Measurements from ENCODE around the gene ICAM1.

ICAM1 gene

GRCh38 chr19:10292206-10292788, 21.4 kb downstream of the ICAM1 start:
- Histone ChIP-seq H3K27ac (ENCODE audit: low read depth, low read length) (no peak overlapping the region), H3K27me3 (ENCODE audit: insufficient read depth, low read length) (peaks cover 94% of the 10 kb centered on the region), H2BK120ac (ENCODE audit: insufficient read depth, low read length, poor library complexity) (no peak overlapping the region), H3K18ac (ENCODE audit: low read length) (no peak overlapping the region), H3K79me1 (ENCODE audit: low read length) (no peaks in the 10 kb centered on the region), H2AK5ac (ENCODE audit: low read length) (no peak overlapping the region), H4K8ac (ENCODE audit: low read depth, low read length) (no peak overlapping the region), H3K4me2 (ENCODE audit: low read length) (peak overlapping the region; percentile 17), H3K23ac (ENCODE audit: low read length) (no peak overlapping the region), H3K4ac (ENCODE audit: low read depth, low read length) (no peak overlapping the region), H2BK12ac (ENCODE audit: low read length) (no peak overlapping the region), H3K79me2 (ENCODE audit: control insufficient read depth, insufficient read depth, low read length, poor library complexity) (no peaks in the 10 kb centered on the region), H2AFZ (ENCODE audit: insufficient read depth, low read length, poor library complexity) (no peak overlapping the region), H4K12ac (ENCODE audit: low read depth, low read length) (no peak overlapping the region), H2BK5ac (ENCODE audit: low read depth, low read length, poor library complexity) (no peak overlapping the region), H3K14ac (ENCODE audit: low read length) (no peak overlapping the region), H3K36me3 (ENCODE audit: control insufficient read depth in 1 of 2, insufficient read depth in 2 of 2, low read length in 2 of 2) (no peaks in the 10 kb centered on the region), H3K9me3 (ENCODE audit: insufficient read depth, low read depth, low read length) (peaks cover 54% of the 10 kb centered on the region), H3K4me3 (ENCODE audit: low read depth, low read length) (no peak overlapping the region), H3K9ac (ENCODE audit: low read length) (no peak overlapping the region), H3K4me1 (ENCODE audit: control insufficient read depth in 1 of 2, insufficient read depth in 2 of 2, low read length in 2 of 2) (peaks cover 16 to 38% of the 10 kb centered on the region in 2 experiments), H4K91ac (ENCODE audit: low read depth, low read length) (no peak overlapping the region)
- DNase-seq, result peak in 1 of 2 donors; percentile 68
- no CpG with 5 or more reads among the region's 45 CpGs for WGBS (ENCODE audit: extremely low coverage, insufficient coverage, insufficient read length)

DNA sequence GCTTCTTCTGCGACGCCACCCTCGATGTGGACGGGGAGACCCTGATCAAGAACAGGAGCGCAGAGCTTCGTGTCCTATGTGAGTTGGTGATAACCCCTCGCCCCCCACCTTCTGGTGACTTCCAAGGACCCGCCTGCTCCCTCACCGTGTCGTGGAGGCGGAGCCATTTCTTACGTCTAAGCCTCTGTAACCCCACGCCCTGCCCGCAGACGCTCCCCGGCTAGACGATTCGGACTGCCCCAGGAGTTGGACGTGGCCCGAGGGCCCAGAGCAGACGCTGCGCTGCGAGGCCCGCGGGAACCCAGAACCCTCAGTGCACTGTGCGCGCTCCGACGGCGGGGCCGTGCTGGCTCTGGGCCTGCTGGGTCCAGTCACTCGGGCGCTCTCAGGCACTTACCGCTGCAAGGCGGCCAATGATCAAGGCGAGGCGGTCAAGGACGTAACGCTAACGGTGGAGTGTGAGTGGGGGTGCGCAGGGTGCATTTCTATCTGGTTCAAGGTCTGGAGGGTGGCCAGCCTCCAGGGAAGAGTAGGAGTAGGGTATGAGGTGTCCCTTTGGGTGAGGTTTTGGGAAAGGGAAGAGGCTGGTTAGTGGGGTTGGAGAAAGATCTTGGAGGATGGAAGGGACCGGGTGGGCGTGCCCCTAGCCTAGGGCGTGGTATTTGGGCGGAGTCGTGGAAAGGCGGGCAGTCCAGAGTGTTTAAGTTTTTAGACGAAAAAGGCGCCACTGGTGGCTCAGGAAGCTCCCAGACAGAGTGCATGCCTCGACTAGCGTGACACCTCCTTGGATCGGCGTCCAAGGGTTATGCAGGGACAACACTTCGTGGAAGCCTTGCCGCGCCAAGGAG, 22.1 kb downstream of the ICAM1 start:
- Histone ChIP-seq H4K91ac (ENCODE audit: low read depth, low read length) (no peak overlapping the region), H3K18ac (ENCODE audit: low read length) (no peak overlapping the region), H3K4me2 (ENCODE audit: low read length) (peak overlapping the region; percentile 17), H3K14ac (ENCODE audit: low read length) (no peak overlapping the region), H3K9ac (ENCODE audit: low read length) (no peak overlapping the region), H3K23ac (ENCODE audit: low read length) (no peak overlapping the region), H3K27me3 (ENCODE audit: insufficient read depth, low read length) (peaks cover 87% of the 10 kb centered on the region), H3K9me3 (ENCODE audit: insufficient read depth, low read depth, low read length) (peaks cover 47% of the 10 kb centered on the region), H4K12ac (ENCODE audit: low read depth, low read length) (no peak overlapping the region), H3K4me3 (ENCODE audit: low read depth, low read length) (peak overlapping the region; percentile 1), H3K79me2 (ENCODE audit: control insufficient read depth, insufficient read depth, low read length, poor library complexity) (no peaks in the 10 kb centered on the region), H2BK12ac (ENCODE audit: low read length) (no peak overlapping the region), H2AFZ (ENCODE audit: insufficient read depth, low read length, poor library complexity) (no peak overlapping the region), H3K4me1 (ENCODE audit: control insufficient read depth in 1 of 2, insufficient read depth in 2 of 2, low read length in 2 of 2) (peaks cover 16 to 38% of the 10 kb centered on the region in 2 experiments), H3K27ac (ENCODE audit: low read depth, low read length) (no peak overlapping the region), H2AK5ac (ENCODE audit: low read length) (no peak overlapping the region), H3K36me3 (ENCODE audit: control insufficient read depth in 1 of 2, insufficient read depth in 2 of 2, low read length in 2 of 2) (no peaks in the 10 kb centered on the region), H3K4ac (ENCODE audit: low read depth, low read length) (no peak overlapping the region), H2BK120ac (ENCODE audit: insufficient read depth, low read length, poor library complexity) (no peak overlapping the region), H4K8ac (ENCODE audit: low read depth, low read length) (no peak overlapping the region), H3K79me1 (ENCODE audit: low read length) (no peaks in the 10 kb centered on the region), H2BK5ac (ENCODE audit: low read depth, low read length, poor library complexity) (no peak overlapping the region)
- DNase-seq, result peak in 1 of 2 donors; percentile 24
- WGBS (ENCODE audit: extremely low coverage, insufficient coverage, insufficient read length), result no CpG with 5 or more reads among the region's 56 CpGs

- Histone ChIP-seq H3K79me1 (ENCODE audit: low read length) (no peaks in the 10 kb centered on the region), H3K36me3 (ENCODE audit: control insufficient read depth in 1 of 2, insufficient read depth in 2 of 2, low read length in 2 of 2) (no peaks in the 10 kb centered on the region), H3K23ac (ENCODE audit: low read length) (no peak overlapping the region), H2BK120ac (ENCODE audit: insufficient read depth, low read length, poor library complexity) (no peak overlapping the region), H3K18ac (ENCODE audit: low read length) (no peak overlapping the region), H2BK5ac (ENCODE audit: low read depth, low read length, poor library complexity) (no peak overlapping the region), H4K91ac (ENCODE audit: low read depth, low read length) (no peak overlapping the region), H3K9me3 (ENCODE audit: insufficient read depth, low read depth, low read length) (peaks cover 46% of the 10 kb centered on the region), H3K4ac (ENCODE audit: low read depth, low read length) (no peak overlapping the region), H3K14ac (ENCODE audit: low read length) (no peak overlapping the region), H2AK5ac (ENCODE audit: low read length) (no peak overlapping the region), H3K4me2 (ENCODE audit: low read length) (no peak overlapping the region), H4K8ac (ENCODE audit: low read depth, low read length) (no peak overlapping the region), H3K27me3 (ENCODE audit: insufficient read depth, low read length) (peaks cover 80% of the 10 kb centered on the region), H3K9ac (ENCODE audit: low read length) (no peak overlapping the region), H3K4me1 (ENCODE audit: control insufficient read depth in 1 of 2, insufficient read depth in 2 of 2, low read length in 2 of 2) (peaks cover 15 to 36% of the 10 kb centered on the region in 2 experiments), H4K12ac (ENCODE audit: low read depth, low read length) (no peak overlapping the region), H3K4me3 (ENCODE audit: low read depth, low read length) (no peak overlapping the region), H2BK12ac (ENCODE audit: low read length) (no peak overlapping the region), H3K79me2 (ENCODE audit: control insufficient read depth, insufficient read depth, low read length, poor library complexity) (no peaks in the 10 kb centered on the region), H2AFZ (ENCODE audit: insufficient read depth, low read length, poor library complexity) (no peak overlapping the region), H3K27ac (ENCODE audit: low read depth, low read length) (no peak overlapping the region)
- DNase-seq, result no peak
- WGBS (ENCODE audit: extremely low coverage, insufficient coverage, insufficient read length), result no CpG with 5 or more reads among the region's 49 CpGs
These were observed 22.9 kb downstream of the ICAM1 start for GRCh38 chr19:10293637-10294367.

- Histone ChIP-seq H3K4me2 (ENCODE audit: low read length) (no peak overlapping the region), H2BK12ac (ENCODE audit: low read length) (no peak overlapping the region), H3K79me1 (ENCODE audit: low read length) (no peaks in the 10 kb centered on the region), H4K91ac (ENCODE audit: low read depth, low read length) (no peak overlapping the region), H3K9me3 (ENCODE audit: insufficient read depth, low read depth, low read length) (peaks cover 40% of the 10 kb centered on the region), H3K9ac (ENCODE audit: low read length) (no peak overlapping the region), H3K27ac (ENCODE audit: low read depth, low read length) (no peak overlapping the region), H4K8ac (ENCODE audit: low read depth, low read length) (no peak overlapping the region), H3K23ac (ENCODE audit: low read length) (no peak overlapping the region), H2AFZ (ENCODE audit: insufficient read depth, low read length, poor library complexity) (no peak overlapping the region), H4K12ac (ENCODE audit: low read depth, low read length) (no peak overlapping the region), H2BK5ac (ENCODE audit: low read depth, low read length, poor library complexity) (no peak overlapping the region), H3K18ac (ENCODE audit: low read length) (no peak overlapping the region), H3K14ac (ENCODE audit: low read length) (no peak overlapping the region), H3K4ac (ENCODE audit: low read depth, low read length) (no peak overlapping the region), H3K36me3 (ENCODE audit: control insufficient read depth in 1 of 2, insufficient read depth in 2 of 2, low read length in 2 of 2) (no peaks in the 10 kb centered on the region), H2BK120ac (ENCODE audit: insufficient read depth, low read length, poor library complexity) (no peak overlapping the region), H2AK5ac (ENCODE audit: low read length) (no peak overlapping the region), H3K4me1 (ENCODE audit: control insufficient read depth in 1 of 2, insufficient read depth in 2 of 2, low read length in 2 of 2) (peaks cover 9 to 31% of the 10 kb centered on the region in 2 experiments), H3K79me2 (ENCODE audit: control insufficient read depth, insufficient read depth, low read length, poor library complexity) (no peaks in the 10 kb centered on the region), H3K4me3 (ENCODE audit: low read depth, low read length) (no peak overlapping the region), H3K27me3 (ENCODE audit: insufficient read depth, low read length) (peaks cover 74% of the 10 kb centered on the region)
- WGBS (ENCODE audit: extremely low coverage, insufficient coverage, insufficient read length), result no CpG with 5 or more reads among the region's 25 CpGs
- no peak for DNase-seq
These were observed 23.4 kb downstream of the ICAM1 start for GRCh38 chr19:10294368-10294697.

All from trophoblast cell (in vitro differentiated cells and primary cell).